Neural crest cell (in vitro differentiated cells): ENCODE results near the gene TMTC4. TPM values are rescaled to one million over a fixed set of nuclear protein-coding genes. Genes with fewer than 3 reads are reported as not detected.
A peak's percentile ranks its signal among the peaks of the same experiment; 100 is the strongest.

ENCODE experiments used
- DNase-seq: peaks from one replicate; pipeline ENCODE4 v3.0.0; 2021; ENCODE audit warnings: low read depth, mixed read lengths, low spot score
- H3K27ac Mint-ChIP-seq: one replicate; pipeline ENCODE4 v1.8.0; 2021; ENCODE audit warnings: mild to moderate bottlenecking, mixed read lengths; ENCODE audit not compliant: unreplicated experiment
- H3K27me3 Mint-ChIP-seq: 2 replicates; pipeline ENCODE4 v1.8.0; 2021; ENCODE audit warnings: low read depth, mild to moderate bottlenecking, mixed read lengths
- H3K36me3 Mint-ChIP-seq: 2 replicates; pipeline ENCODE4 v1.8.0; 2021; ENCODE audit warnings: low read depth, mild to moderate bottlenecking, mixed read lengths
- H3K4me1 Mint-ChIP-seq: 2 replicates; pipeline ENCODE4 v1.8.0; 2021; ENCODE audit warnings: mixed read lengths
- H3K4me3 Mint-ChIP-seq: one replicate; pipeline ENCODE4 v1.8.0; 2021; ENCODE audit warnings: mild to moderate bottlenecking, mixed read lengths
- H3K9me3 Mint-ChIP-seq: 2 replicates; pipeline ENCODE4 v1.8.0; 2021; ENCODE audit warnings: mixed read lengths
- CTCF ChIP-seq: fragments of 200-600 bp; sonication (generic); conservative IDR thresholded peaks from 2 replicates; pipeline ENCODE4 v1.5.0; 2021; ENCODE audit warnings: antibody characterized with exemption, mild to moderate bottlenecking
- total RNA-seq: library from RNA; stranded (reverse); gene quantifications from 2 replicates; pipeline ENCODE4 v1.2.1, GENCODE V29; 2021

Gene TMTC4
- total RNA-seq, 1 donor from 2014 or later = 51.7 TPM

GRCh38 chr13:100673376-100673712, 1.3 kb downstream of the TMTC4 start:
- H3K4me3 Mint-ChIP-seq = peak overlapping the region; percentile 94
- peaks cover 37% of the 10 kb centered on the region for H3K4me1 Mint-ChIP-seq
- H3K36me3 Mint-ChIP-seq = no peaks in the 10 kb centered on the region
- no peak for TF ChIP-seq CTCF
- H3K9me3 Mint-ChIP-seq = no peaks in the 10 kb centered on the region
- H3K27me3 Mint-ChIP-seq = peaks cover 13% of the 10 kb centered on the region
- DNase-seq = peak; percentile 11
- peak overlapping the region; percentile 87 for H3K27ac Mint-ChIP-seq

- peaks cover 13% of the 10 kb centered on the region for H3K27me3 Mint-ChIP-seq
- H3K4me3 Mint-ChIP-seq = peak overlapping the region; percentile 55
- H3K36me3 Mint-ChIP-seq = peaks cover 6% of the 10 kb centered on the region
- peaks cover 39% of the 10 kb centered on the region for H3K4me1 Mint-ChIP-seq
- DNase-seq = no peak
- H3K27ac Mint-ChIP-seq = peak overlapping the region; percentile 82
- no peaks in the 10 kb centered on the region for H3K9me3 Mint-ChIP-seq
- TF ChIP-seq CTCF = no peak
These were observed 3.0 kb downstream of the TMTC4 start for GRCh38 chr13:100671389-100672182.

- Mint-ChIP-seq H3K27me3 (no peaks in the 10 kb centered on the region), H3K27ac (no peak overlapping the region), H3K9me3 (no peaks in the 10 kb centered on the region), H3K4me3 (no peak overlapping the region), H3K4me1 (peaks cover 26% of the 10 kb centered on the region), H3K36me3 (peaks cover 12% of the 10 kb centered on the region)
- no peak for TF ChIP-seq CTCF
- no peak for DNase-seq
These were observed 6.2 kb downstream of the TMTC4 start for GRCh38 chr13:100668408-100668807.

- Mint-ChIP-seq H3K27ac (no peak overlapping the region), H3K36me3 (peaks cover 13% of the 10 kb centered on the region), H3K4me1 (peaks cover 20% of the 10 kb centered on the region), H3K9me3 (no peaks in the 10 kb centered on the region), H3K4me3 (no peak overlapping the region), H3K27me3 (no peaks in the 10 kb centered on the region)
- no peak for DNase-seq
- no peak for TF ChIP-seq CTCF
These were observed 6.7 kb downstream of the TMTC4 start for GRCh38 chr13:100667894-100668293.

GRCh38 chr13:100666124-100666523, 8.5 kb downstream of the TMTC4 start:
- DNase-seq = no peak
- TF ChIP-seq CTCF = no peak
- Mint-ChIP-seq H3K4me1 (peaks cover 10% of the 10 kb centered on the region), H3K4me3 (no peak overlapping the region), H3K9me3 (no peaks in the 10 kb centered on the region), H3K27me3 (no peaks in the 10 kb centered on the region), H3K36me3 (peaks cover 19% of the 10 kb centered on the region), H3K27ac (no peak overlapping the region)
